Suprapubic skin (tissue), 4 donors: Measurements from ENCODE around the gene TM9SF2. TPM values are rescaled to one million over a fixed set of nuclear protein-coding genes. Genes with fewer than 3 reads are reported as not detected.

ENCODE experiments used
- DNase-seq, 2 donors: peaks; one replicate each; pipeline ENCODE4 v3.0.0-alpha.2; 2019; ENCODE audit warnings: low spot score in 2 of 2
- H3K27ac ChIP-seq: fragments of 200-600 bp; sonication (generic); one replicate; pipeline ENCODE4 v1.5.1; 2019
- H3K27me3 ChIP-seq: fragments of 200-600 bp; sonication (generic); one replicate; pipeline ENCODE4 v1.5.1; 2019
- H3K36me3 ChIP-seq: fragments of 200-600 bp; sonication (generic); one replicate; pipeline ENCODE4 v1.5.1; 2019
- H3K4me1 ChIP-seq: fragments of 200-600 bp; sonication (generic); one replicate; pipeline ENCODE4 v1.5.1; 2019
- H3K4me3 ChIP-seq: fragments of 200-600 bp; sonication (generic); one replicate; pipeline ENCODE4 v1.5.1; 2019; ENCODE audit warnings: mild to moderate bottlenecking
- H3K9me3 ChIP-seq: fragments of 200-600 bp; sonication (generic); one replicate; pipeline ENCODE4 v1.5.1; 2019
- CTCF ChIP-seq, 2 donors: fragments of 200-600 bp in 1 of 2; fragments of 450-650 bp in 1 of 2; sonication (generic) in 1 of 2; IDR thresholded peaks; one replicate each; pipeline ENCODE4 v1.5.1; 2016 to 2019; ENCODE audit warnings: antibody characterized with exemption in 2 of 2, mild to moderate bottlenecking in 1 of 2, moderate library complexity in 1 of 2
- EP300 ChIP-seq: sonication (generic); formaldehyde crosslinking; IDR thresholded peaks from one replicate; pipeline ENCODE4 v1.6.1; 2017; ENCODE audit warnings: antibody characterized with exemption
- POLR2A ChIP-seq, 2 donors: fragments of 450-650 bp; IDR thresholded peaks; one replicate each; pipeline ENCODE4 v1.6.1; 2017; ENCODE audit warnings: antibody characterized with exemption in 2 of 2, mild to moderate bottlenecking in 2 of 2, moderate library complexity in 2 of 2
- POLR2AphosphoS5 ChIP-seq, 3 donors: sonication (generic); formaldehyde crosslinking; IDR thresholded peaks; one replicate each; pipeline ENCODE4 v1.6.1; 2017; ENCODE audit warnings: antibody characterized with exemption in 3 of 3
- WGBS: methylation state at CpG from one replicate; pipeline ENCODE4 v1.1.5; 2018; 5-methylcytosine and 5-hydroxymethylcytosine counted together
- total RNA-seq, 4 donors: library from RNA; depleted of rRNA; stranded (reverse); fragments of >200 nt; gene quantifications; one replicate each; pipeline ENCODE4 v1.1.0, GENCODE V29; 2016

Gene TM9SF2
- total RNA-seq, 4 donors from 2014 or later, result 64.2 to 108 (median 91.4) TPM

GRCh38 chr13:99495466-99496183 lies 5.6 kb upstream of the TM9SF2 start:
- TF ChIP-seq CTCF (IDR thresholded peaks at IDR 0.05), result no peak
- TF ChIP-seq EP300, result no peak
- no peak for TF ChIP-seq POLR2A (IDR thresholded peaks at IDR 0.05)
- no peak for TF ChIP-seq POLR2AphosphoS5 (IDR thresholded peaks at IDR 0.05)
- Histone ChIP-seq H3K36me3 (no peaks in the 10 kb centered on the region), H3K4me3 (peak overlapping the region; percentile 36), H3K9me3 (no peaks in the 10 kb centered on the region), H3K4me1 (peaks cover 31% of the 10 kb centered on the region), H3K27me3 (no peaks in the 10 kb centered on the region), H3K27ac (peak overlapping the region; percentile 50)
- DNase-seq, result no peak
- 81% methylated on average over 8 of the region's 8 CpGs for WGBS

- peak; percentile 80 to 81 for DNase-seq
- peak overlapping the region; percentile 57 for H3K27ac ChIP-seq
- no peaks in the 10 kb centered on the region for H3K36me3 ChIP-seq
- no peaks in the 10 kb centered on the region for H3K27me3 ChIP-seq
- TF ChIP-seq CTCF (IDR thresholded peaks at IDR 0.05) (no peak), POLR2A (IDR thresholded peaks at IDR 0.05) (no peak), POLR2AphosphoS5 (IDR thresholded peaks at IDR 0.05) (peak in 1 of 3 donors; percentile 14), EP300 (no peak)
- H3K4me1 ChIP-seq, result peaks cover 34% of the 10 kb centered on the region
- H3K9me3 ChIP-seq, result no peaks in the 10 kb centered on the region
- WGBS, result 61% methylated on average over 12 of the region's 12 CpGs
- H3K4me3 ChIP-seq, result peak overlapping the region; percentile 36
These were observed 4.8 kb upstream of the TM9SF2 start for GRCh38 chr13:99496184-99497142.

GRCh38 chr13:99498171-99499161 lies 2.8 kb upstream of the TM9SF2 start:
- H3K4me1 ChIP-seq, result peaks cover 49% of the 10 kb centered on the region
- no peaks in the 10 kb centered on the region for H3K27me3 ChIP-seq
- no peaks in the 10 kb centered on the region for H3K36me3 ChIP-seq
- 2% methylated on average over 42 of the region's 50 CpGs for WGBS
- H3K27ac ChIP-seq, result peak overlapping the region; percentile 81
- no peaks in the 10 kb centered on the region for H3K9me3 ChIP-seq
- peak overlapping the region; percentile 53 for H3K4me3 ChIP-seq
- TF ChIP-seq EP300 (no peak), POLR2AphosphoS5 (IDR thresholded peaks at IDR 0.05) (peak in 1 of 3 donors; percentile 42)
- DNase-seq, result peak; percentile 98

- H3K36me3 ChIP-seq, result no peaks in the 10 kb centered on the region
- H3K27ac ChIP-seq, result peak overlapping the region; percentile 87
- TF ChIP-seq EP300, result no peak
- TF ChIP-seq POLR2AphosphoS5 (IDR thresholded peaks at IDR 0.05), result no peak
- TF ChIP-seq POLR2A (IDR thresholded peaks at IDR 0.05), result no peak
- TF ChIP-seq CTCF (IDR thresholded peaks at IDR 0.05), result no peak
- peaks cover 61% of the 10 kb centered on the region for H3K4me1 ChIP-seq
- no peaks in the 10 kb centered on the region for H3K9me3 ChIP-seq
- peak overlapping the region; percentile 76 for H3K4me3 ChIP-seq
- no peak for DNase-seq
- WGBS, result 0% methylated on average over 9 of the region's 9 CpGs
- no peaks in the 10 kb centered on the region for H3K27me3 ChIP-seq
These were observed 461 bp upstream of the TM9SF2 start for GRCh38 chr13:99500839-99501183.

- whole genome bisulfite sequencing, result 0% methylated on average over 17 of the region's 18 CpGs
- H3K4me1 ChIP-seq, result peaks cover 64% of the 10 kb centered on the region
- peak; percentile 66 to 79 for DNase-seq
- TF ChIP-seq CTCF (IDR thresholded peaks at IDR 0.05) (no peak), POLR2A (IDR thresholded peaks at IDR 0.05) (no peak), EP300 (no peak), POLR2AphosphoS5 (IDR thresholded peaks at IDR 0.05) (no peak)
- H3K9me3 ChIP-seq, result no peaks in the 10 kb centered on the region
- no peaks in the 10 kb centered on the region for H3K27me3 ChIP-seq
- H3K4me3 ChIP-seq, result peak overlapping the region; percentile 76
- peak overlapping the region; percentile 87 for H3K27ac ChIP-seq
- no peaks in the 10 kb centered on the region for H3K36me3 ChIP-seq
These were observed 603 bp downstream of the TM9SF2 start for GRCh38 chr13:99501848-99502301.
